Gastroesophageal sphincter (tissue), 3 donors: Measurements from ENCODE around the gene R3HDM2.

ENCODE experiments used
- POLR2A ChIP-seq, 2 donors: fragments of 450-650 bp; IDR thresholded peaks; one replicate each; pipeline ENCODE4 v1.6.1; 2017; ENCODE audit warnings: antibody characterized with exemption in 2 of 2, mild to moderate bottlenecking in 2 of 2, moderate library complexity in 1 of 2
- POLR2AphosphoS5 ChIP-seq: sonication (generic); formaldehyde crosslinking; IDR thresholded peaks from one replicate; pipeline ENCODE4 v1.6.1; 2017; ENCODE audit warnings: antibody characterized with exemption
- TF ChIP-seq, protein P1 (sequence below), 4 experiments: fragments of 200-600 bp in 2 of 4; fragments of 450-650 bp in 2 of 4; sonication (generic) in 1 of 4; IDR thresholded peaks; one replicate each; pipeline ENCODE4 v1.5.1; 2017 to 2019; ENCODE audit warnings: antibody characterized with exemption in 4 of 4, mild to moderate bottlenecking in 2 of 4, moderate library complexity in 2 of 4

DNA sequence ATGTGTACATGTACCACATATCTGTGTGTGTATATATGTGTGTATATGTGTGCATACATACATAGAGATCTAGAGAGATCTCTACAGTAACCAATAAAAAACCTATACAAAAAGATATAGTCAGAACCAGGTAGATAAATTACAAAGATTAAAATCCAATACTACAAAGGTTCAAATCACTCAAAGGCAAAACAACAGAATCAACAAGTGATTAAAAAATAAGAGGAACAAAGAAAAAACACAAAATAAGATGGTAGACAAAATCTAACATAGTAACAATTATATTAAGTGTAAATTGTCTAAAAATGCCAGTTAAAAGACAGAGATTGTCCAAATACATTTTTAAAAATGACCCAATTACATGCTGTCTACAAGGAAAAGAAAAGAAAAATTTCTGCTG, 83.6 kb downstream of the R3HDM2 start:
- TF ChIP-seq POLR2AphosphoS5: no peak
- TF ChIP-seq, protein P1, sequence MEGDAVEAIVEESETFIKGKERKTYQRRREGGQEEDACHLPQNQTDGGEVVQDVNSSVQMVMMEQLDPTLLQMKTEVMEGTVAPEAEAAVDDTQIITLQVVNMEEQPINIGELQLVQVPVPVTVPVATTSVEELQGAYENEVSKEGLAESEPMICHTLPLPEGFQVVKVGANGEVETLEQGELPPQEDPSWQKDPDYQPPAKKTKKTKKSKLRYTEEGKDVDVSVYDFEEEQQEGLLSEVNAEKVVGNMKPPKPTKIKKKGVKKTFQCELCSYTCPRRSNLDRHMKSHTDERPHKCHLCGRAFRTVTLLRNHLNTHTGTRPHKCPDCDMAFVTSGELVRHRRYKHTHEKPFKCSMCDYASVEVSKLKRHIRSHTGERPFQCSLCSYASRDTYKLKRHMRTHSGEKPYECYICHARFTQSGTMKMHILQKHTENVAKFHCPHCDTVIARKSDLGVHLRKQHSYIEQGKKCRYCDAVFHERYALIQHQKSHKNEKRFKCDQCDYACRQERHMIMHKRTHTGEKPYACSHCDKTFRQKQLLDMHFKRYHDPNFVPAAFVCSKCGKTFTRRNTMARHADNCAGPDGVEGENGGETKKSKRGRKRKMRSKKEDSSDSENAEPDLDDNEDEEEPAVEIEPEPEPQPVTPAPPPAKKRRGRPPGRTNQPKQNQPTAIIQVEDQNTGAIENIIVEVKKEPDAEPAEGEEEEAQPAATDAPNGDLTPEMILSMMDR (IDR thresholded peaks at IDR 0.05): no peak
- TF ChIP-seq POLR2A (IDR thresholded peaks at IDR 0.05): no peak
